ENCODE data around the gene SAP30BP. TPM values are rescaled to one million over a fixed set of nuclear protein-coding genes. Genes with fewer than 3 reads are reported as not detected.
A peak's percentile ranks its signal among the peaks of the same experiment; 100 is the strongest.

Gene SAP30BP
- total RNA-seq, 8 experiments from 2014 or later: 52.5 to 106 (median 75.2) TPM

- no peak overlapping the region for H3K4me3 ChIP-seq
- H3K4me1 ChIP-seq (replicated peaks in 1 of 2): no peaks in the 10 kb centered on the region
- in situ Hi-C loops (cut with MboI; ENCODE audit: low pct_unique_long_range_greater_than_20kb in 2 of 9, low sequenced_read_pairs in 9 of 9, unreplicated experiment in 9 of 9): no loop called here
- 0 to 100% (median 88%) methylated on average over 1 to 5 of the region's 7 CpGs; no CpG with 5 or more reads in 1 of the 10 experiments for WGBS, 10 experiments
- peak in 4 of 8 experiments; percentile 8 to 94 (median 84) for ATAC-seq (replicated peaks in 6 of 8)
- H3K27ac ChIP-seq: no peak overlapping the region
Measured at GRCh38 chr17:75684924-75685323, 17.8 kb downstream of the SAP30BP start.

- Histone ChIP-seq H3K4me3 (no peak overlapping the region), H3K27ac (no peak overlapping the region), H3K4me1 (replicated peaks in 1 of 2) (peaks cover 0 to 1% of the 10 kb centered on the region in 2 donors)
- peak in 3 of 8 experiments; percentile 9 to 85 (median 13) for ATAC-seq (replicated peaks in 6 of 8)
- WGBS, 10 experiments: 14 to 100% (median 87%) methylated on average over 1 to 3 of the region's 3 CpGs; no CpG with 5 or more reads in 2 of the 10 experiments
- in situ Hi-C loops (cut with MboI; ENCODE audit: low pct_unique_long_range_greater_than_20kb in 2 of 9, low sequenced_read_pairs in 9 of 9, unreplicated experiment in 9 of 9): no loop called here
Measured at GRCh38 chr17:75685499-75685898, 18.4 kb downstream of the SAP30BP start.

- Histone ChIP-seq H3K27ac (no peak overlapping the region), H3K4me1 (replicated peaks in 1 of 2) (peaks cover 2 to 12% of the 10 kb centered on the region in 2 donors), H3K4me3 (no peak overlapping the region)
- ATAC-seq (replicated peaks in 6 of 8): no peak
- in situ Hi-C loops (cut with MboI; ENCODE audit: low pct_unique_long_range_greater_than_20kb in 2 of 9, low sequenced_read_pairs in 9 of 9, unreplicated experiment in 9 of 9): no loop called here
- WGBS, 10 experiments: 20 to 100% (median 90%) methylated on average over 1 to 8 of the region's 11 CpGs
Measured at GRCh38 chr17:75688209-75688825, 21.2 kb downstream of the SAP30BP start.

GRCh38 chr17:75689441-75689873 lies 22.3 kb downstream of the SAP30BP start:
- WGBS, 10 experiments: 67 to 100% (median 91%) methylated on average over 1 to 6 of the region's 6 CpGs; no CpG with 5 or more reads in 4 of the 10 experiments
- no peak overlapping the region for H3K27ac ChIP-seq
- no peak overlapping the region for H3K4me3 ChIP-seq
- ATAC-seq (replicated peaks in 6 of 8): no peak
- in situ Hi-C loops (cut with MboI; ENCODE audit: low pct_unique_long_range_greater_than_20kb in 2 of 9, low sequenced_read_pairs in 9 of 9, unreplicated experiment in 9 of 9): no loop called here
- peaks cover 2 to 12% of the 10 kb centered on the region in 2 donors for H3K4me1 ChIP-seq (replicated peaks in 1 of 2)

- Histone ChIP-seq H3K4me1 (replicated peaks in 1 of 2) (peaks cover 2 to 12% of the 10 kb centered on the region in 2 donors), H3K27ac (no peak overlapping the region), H3K4me3 (no peak overlapping the region)
- WGBS, 10 experiments: 40 to 100% (median 80%) methylated on average over 1 to 4 of the region's 5 CpGs; no CpG with 5 or more reads in 2 of the 10 experiments
- in situ Hi-C loops (cut with MboI; ENCODE audit: low pct_unique_long_range_greater_than_20kb in 2 of 9, low sequenced_read_pairs in 9 of 9, unreplicated experiment in 9 of 9): no loop called here
- ATAC-seq (replicated peaks in 6 of 8): no peak
Measured at GRCh38 chr17:75691371-75691791, 24.2 kb downstream of the SAP30BP start.

- WGBS, 10 experiments: 25 to 100% (median 77%) methylated on average over 1 to 12 of the region's 14 CpGs; no CpG with 5 or more reads in 2 of the 10 experiments
- Histone ChIP-seq H3K27ac (no peak overlapping the region), H3K4me3 (no peak overlapping the region), H3K4me1 (replicated peaks in 1 of 2) (peaks cover 2 to 12% of the 10 kb centered on the region in 2 donors)
- in situ Hi-C loops (cut with MboI; ENCODE audit: low pct_unique_long_range_greater_than_20kb in 2 of 9, low sequenced_read_pairs in 9 of 9, unreplicated experiment in 9 of 9): no loop called here
- ATAC-seq (replicated peaks in 6 of 8): peak in 5 of 8 experiments; percentile 68 to 76 (median 72)
Measured at GRCh38 chr17:75691801-75692626, 24.9 kb downstream of the SAP30BP start.

- ATAC-seq (replicated peaks in 6 of 8): no peak
- Histone ChIP-seq H3K4me1 (replicated peaks in 1 of 2) (peaks cover 2 to 12% of the 10 kb centered on the region in 2 donors), H3K4me3 (no peak overlapping the region), H3K27ac (no peak overlapping the region)
- in situ Hi-C loops (cut with MboI; ENCODE audit: low pct_unique_long_range_greater_than_20kb in 2 of 9, low sequenced_read_pairs in 9 of 9, unreplicated experiment in 9 of 9): no loop called here
- 100% methylated on average over 1 of the region's 13 CpGs; no CpG with 5 or more reads in 9 of the 10 experiments for WGBS, 10 experiments
Measured at GRCh38 chr17:75692976-75693375, 25.8 kb downstream of the SAP30BP start.

- in situ Hi-C loops (cut with MboI; ENCODE audit: low pct_unique_long_range_greater_than_20kb in 2 of 9, low sequenced_read_pairs in 9 of 9, unreplicated experiment in 9 of 9): no loop called here
- H3K4me3 ChIP-seq: no peak overlapping the region
- ATAC-seq (replicated peaks in 6 of 8): peak; percentile 62 to 96 (median 79)
- WGBS, 10 experiments: 10 to 73% (median 36%) methylated on average over 1 to 10 of the region's 19 CpGs; no CpG with 5 or more reads in 2 of the 10 experiments
- peaks cover 2 to 12% of the 10 kb centered on the region in 2 donors for H3K4me1 ChIP-seq (replicated peaks in 1 of 2)
- H3K27ac ChIP-seq: no peak overlapping the region
Measured at GRCh38 chr17:75693500-75694481, 26.7 kb downstream of the SAP30BP start.

GRCh38 chr17:75694536-75694935 lies 27.4 kb downstream of the SAP30BP start:
- H3K27ac ChIP-seq: no peak overlapping the region
- H3K4me3 ChIP-seq: no peak overlapping the region
- ATAC-seq (replicated peaks in 6 of 8): no peak
- peaks cover 2 to 12% of the 10 kb centered on the region in 2 donors for H3K4me1 ChIP-seq (replicated peaks in 1 of 2)
- WGBS, 10 experiments: 40 to 93% (median 82%) methylated on average over 1 to 9 of the region's 14 CpGs; no CpG with 5 or more reads in 5 of the 10 experiments
- in situ Hi-C loops (cut with MboI; ENCODE audit: low pct_unique_long_range_greater_than_20kb in 2 of 9, low sequenced_read_pairs in 9 of 9, unreplicated experiment in 9 of 9): no loop called here

GRCh38 chr17:75695141-75695829 lies 28.1 kb downstream of the SAP30BP start:
- no peak overlapping the region for H3K4me3 ChIP-seq
- in situ Hi-C loops (cut with MboI; ENCODE audit: low pct_unique_long_range_greater_than_20kb in 2 of 9, low sequenced_read_pairs in 9 of 9, unreplicated experiment in 9 of 9): no loop called here
- peaks cover 2 to 12% of the 10 kb centered on the region in 2 donors for H3K4me1 ChIP-seq (replicated peaks in 1 of 2)
- WGBS, 10 experiments: 17 to 100% (median 85%) methylated on average over 1 to 6 of the region's 7 CpGs; no CpG with 5 or more reads in 1 of the 10 experiments
- H3K27ac ChIP-seq: no peak overlapping the region
- ATAC-seq (replicated peaks in 6 of 8): no peak

GRCh38 chr17:75695830-75696271 lies 28.7 kb downstream of the SAP30BP start:
- WGBS, 10 experiments: 0 to 100% (median 100%) methylated on average over 1 to 3 of the region's 12 CpGs; no CpG with 5 or more reads in 4 of the 10 experiments
- peaks cover 2 to 7% of the 10 kb centered on the region in 2 donors for H3K4me1 ChIP-seq (replicated peaks in 1 of 2)
- no peak overlapping the region for H3K4me3 ChIP-seq
- in situ Hi-C loops (cut with MboI; ENCODE audit: low pct_unique_long_range_greater_than_20kb in 2 of 9, low sequenced_read_pairs in 9 of 9, unreplicated experiment in 9 of 9): no loop called here
- no peak for ATAC-seq (replicated peaks in 6 of 8)
- no peak overlapping the region for H3K27ac ChIP-seq
